Stimulated activated naive B cell treated with anti-CD40 and anti-IgM and Interleukin-4, amounts not matched to agents 10 μg/mL and 1 μg/mL and 100 μg/mL, for 72 hours (primary cell): ENCODE measurements around the gene ELN.

Experiments used
- ATAC-seq, 2 donors: fragments of 150-1000 bp; cut with Tn5 transposase; replicated peaks; 2 replicates each; pipeline ENCODE4 v1.10.0; 2021; ENCODE audit warnings: moderate library complexity in 1 of 2
- DNase-seq: peaks from one replicate; pipeline ENCODE4 v3.0.0; 2021
- H3K27ac Mint-ChIP-seq: one replicate; pipeline ENCODE4 v1.8.0; 2022; ENCODE audit warnings: mild to moderate bottlenecking, mixed read lengths
- H3K27me3 Mint-ChIP-seq, 2 donors: one replicate each; pipeline ENCODE4 v1.8.0; 2022; ENCODE audit warnings: mixed read lengths in 2 of 2
- H3K36me3 Mint-ChIP-seq, 2 donors: one replicate each; pipeline ENCODE4 v1.8.0; 2022; ENCODE audit warnings: mixed read lengths in 2 of 2, mild to moderate bottlenecking in 1 of 2
- H3K4me1 Mint-ChIP-seq, 2 donors: one replicate each; pipeline ENCODE4 v1.8.0; 2022; ENCODE audit warnings: mixed read lengths in 2 of 2, mild to moderate bottlenecking in 1 of 2
- H3K4me3 Mint-ChIP-seq, 2 donors: one replicate each; pipeline ENCODE4 v1.8.0; 2022; ENCODE audit warnings: mild to moderate bottlenecking in 2 of 2, mixed read lengths in 2 of 2, moderate library complexity in 1 of 2
- H3K9me3 Mint-ChIP-seq, 2 donors: one replicate each; pipeline ENCODE4 v1.8.0; 2022; ENCODE audit warnings: mixed read lengths in 2 of 2, mild to moderate bottlenecking in 1 of 2

Gene ELN

GRCh38 chr7:74105992-74106391 lies 78.0 kb downstream of the ELN start:
- H3K9me3 Mint-ChIP-seq = no peaks in the 10 kb centered on the region
- H3K36me3 Mint-ChIP-seq = peaks cover 37 to 63% of the 10 kb centered on the region in 2 donors
- no peak for ATAC-seq
- no peaks in the 10 kb centered on the region for H3K27me3 Mint-ChIP-seq
- H3K4me1 Mint-ChIP-seq = peaks cover 5 to 8% of the 10 kb centered on the region in 2 donors
- no peak overlapping the region for H3K27ac Mint-ChIP-seq
- DNase-seq = no peak
- no peak overlapping the region for H3K4me3 Mint-ChIP-seq

GRCh38 chr7:74106846-74107245 lies 78.9 kb downstream of the ELN start:
- Mint-ChIP-seq H3K4me3 (no peak overlapping the region), H3K27ac (no peak overlapping the region)

DNA sequence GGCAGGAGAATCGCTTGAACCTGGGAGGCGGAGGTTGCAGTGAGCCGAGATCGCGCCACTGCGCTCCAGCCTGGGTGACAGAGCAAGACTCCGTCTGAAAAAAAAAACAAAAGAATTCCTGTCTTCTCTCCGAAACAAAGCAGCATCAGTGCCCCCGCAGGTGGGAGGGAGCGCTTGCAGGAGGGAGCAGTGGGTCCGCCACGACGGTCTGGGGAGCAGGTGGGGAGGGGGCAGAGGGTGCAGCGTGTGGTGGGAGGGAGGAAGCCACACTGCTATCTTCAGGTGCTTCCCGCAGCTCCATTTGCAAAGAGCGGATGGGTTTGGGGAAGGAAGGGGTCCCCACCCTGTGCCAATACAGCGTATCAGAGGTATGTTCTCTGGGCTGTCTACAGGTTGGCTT lies 87.4 kb downstream of the ELN start:
- ATAC-seq (no peak), DNase-seq (no peak)
- H3K9me3 Mint-ChIP-seq = no peaks in the 10 kb centered on the region
- no peak overlapping the region for H3K4me3 Mint-ChIP-seq
- H3K27ac Mint-ChIP-seq = no peak overlapping the region
- H3K4me1 Mint-ChIP-seq = no peaks in the 10 kb centered on the region
- peaks cover 62 to 63% of the 10 kb centered on the region in 2 donors for H3K36me3 Mint-ChIP-seq
- H3K27me3 Mint-ChIP-seq = no peaks in the 10 kb centered on the region

More at GRCh38 chr7:74106846-74107245, 78.9 kb downstream of the ELN start:
- H3K36me3 Mint-ChIP-seq = peaks cover 39 to 67% of the 10 kb centered on the region in 2 donors
- H3K27me3 Mint-ChIP-seq = no peaks in the 10 kb centered on the region
- H3K4me1 Mint-ChIP-seq = no peaks in the 10 kb centered on the region
- no peaks in the 10 kb centered on the region for H3K9me3 Mint-ChIP-seq
- no peak for DNase-seq
- ATAC-seq = no peak

- no peak overlapping the region for H3K4me3 Mint-ChIP-seq
- H3K36me3 Mint-ChIP-seq = peaks cover 64 to 65% of the 10 kb centered on the region in 2 donors
- ATAC-seq (no peak), DNase-seq (no peak)
- no peaks in the 10 kb centered on the region for H3K9me3 Mint-ChIP-seq
- H3K4me1 Mint-ChIP-seq = peaks cover 3 to 4% of the 10 kb centered on the region in 2 donors
- H3K27ac Mint-ChIP-seq = no peak overlapping the region
- H3K27me3 Mint-ChIP-seq = no peaks in the 10 kb centered on the region
Measured at GRCh38 chr7:74116356-74116755, 88.4 kb downstream of the ELN start.
